HG02610 (cell line): ENCODE results near the gene NTM.

Experiments
- ATAC-seq: cut with Tn5 transposase; IDR thresholded peaks from one replicate; pipeline ENCODE4 v1.9.1; 2021; ENCODE audit warnings: mild to moderate bottlenecking, moderate library complexity; ENCODE audit not compliant: unreplicated experiment

Gene NTM

DNA sequence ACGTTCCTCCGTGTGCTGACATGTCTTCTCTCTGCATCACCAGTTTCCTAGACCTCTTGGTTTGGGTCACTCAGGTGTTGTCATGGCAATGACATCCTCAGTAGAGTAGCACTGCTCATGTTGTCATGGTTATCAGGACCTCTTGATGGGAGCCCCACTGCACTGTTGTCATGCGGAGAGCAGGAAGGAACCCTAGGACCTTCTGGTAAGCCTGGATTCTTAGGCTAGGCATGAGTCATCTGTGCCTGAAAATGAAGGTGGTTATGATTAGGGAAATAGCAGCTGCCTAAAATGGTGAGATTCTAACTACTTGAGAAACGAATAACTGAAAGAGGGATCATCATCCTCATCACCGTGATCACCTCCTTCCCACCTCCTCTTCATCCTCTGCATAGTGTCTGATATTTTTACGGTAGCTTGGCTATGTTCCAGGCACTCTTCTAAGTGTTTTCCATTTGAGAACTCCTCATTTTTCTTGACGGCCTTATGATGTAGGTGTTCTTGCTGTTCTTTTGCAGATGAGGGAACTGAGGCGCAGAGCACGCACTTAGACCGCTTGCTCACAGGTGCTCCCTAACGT is 858.4 kb downstream of the NTM start:
- ATAC-seq, result no peak

DNA sequence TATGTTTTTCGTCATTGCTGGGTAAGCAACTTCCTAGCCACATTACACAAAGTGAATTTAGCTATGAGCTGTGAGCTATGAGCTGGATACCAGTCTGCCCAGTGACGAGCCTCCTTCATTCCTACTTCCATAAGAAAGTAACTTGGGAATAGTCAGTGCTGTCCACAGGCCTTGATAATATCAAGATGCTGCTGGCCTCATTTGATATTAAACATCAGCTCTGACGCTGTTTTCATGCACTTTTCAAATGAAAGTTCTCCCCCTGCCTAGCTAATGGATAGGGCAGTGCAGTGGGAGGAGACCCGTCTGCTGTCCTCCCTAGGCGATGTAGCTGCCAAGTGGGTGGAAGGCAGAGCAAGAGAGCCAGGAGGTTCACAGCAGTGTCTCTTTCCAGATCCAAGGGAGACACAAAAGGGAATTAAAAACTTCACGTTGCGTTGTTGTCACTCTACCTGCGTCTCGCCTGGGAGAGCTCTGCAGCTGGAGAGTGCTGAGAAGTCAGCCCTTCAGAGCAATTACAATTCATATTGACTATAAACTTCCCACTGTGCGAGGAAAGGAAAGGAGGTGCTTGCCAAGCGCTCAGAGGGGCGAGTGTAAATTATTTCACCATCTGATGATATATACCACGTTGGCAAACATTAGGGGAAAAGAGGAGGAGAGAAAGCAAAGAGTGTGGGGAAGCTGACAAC is 861.4 kb downstream of the NTM start:
- no peak for ATAC-seq

DNA sequence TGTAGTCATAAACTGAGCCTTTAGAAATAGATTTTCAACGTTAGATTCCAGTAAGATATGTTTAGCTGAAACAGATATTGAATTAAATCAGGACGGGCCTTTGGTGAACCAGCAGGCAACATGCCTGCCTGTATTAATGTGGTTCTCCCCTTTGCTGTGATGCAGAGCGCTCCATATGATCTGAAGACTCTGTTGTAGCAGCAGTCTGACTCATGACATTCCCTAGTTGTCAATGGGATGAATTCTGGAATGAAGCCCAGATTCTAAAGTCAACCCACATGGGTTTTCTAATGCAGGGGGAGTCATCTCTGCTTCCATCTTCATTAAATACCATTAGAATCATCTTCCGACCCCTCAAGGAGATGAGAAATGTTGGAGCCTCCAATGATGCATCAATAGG is 864.5 kb downstream of the NTM start:
- ATAC-seq, result no peak

DNA sequence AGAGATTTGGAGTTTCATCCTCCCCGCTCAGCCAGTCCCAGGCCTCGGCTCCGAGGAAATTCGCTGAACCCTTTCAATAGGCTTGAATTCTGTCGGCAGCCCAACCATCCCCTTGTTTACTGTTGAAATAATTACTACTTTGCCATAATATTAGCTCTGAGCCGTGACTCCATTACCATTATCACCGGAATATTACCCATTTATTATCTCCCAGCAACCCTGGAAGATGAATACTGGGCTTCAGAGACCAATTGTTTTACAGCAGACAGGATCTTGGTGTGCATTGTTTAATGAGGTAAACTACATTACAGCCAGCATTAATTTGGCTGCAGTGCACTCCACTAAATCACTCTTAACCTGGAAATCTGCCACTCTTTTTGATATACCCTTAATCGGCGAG is 867.4 kb downstream of the NTM start:
- ATAC-seq, result no peak

DNA sequence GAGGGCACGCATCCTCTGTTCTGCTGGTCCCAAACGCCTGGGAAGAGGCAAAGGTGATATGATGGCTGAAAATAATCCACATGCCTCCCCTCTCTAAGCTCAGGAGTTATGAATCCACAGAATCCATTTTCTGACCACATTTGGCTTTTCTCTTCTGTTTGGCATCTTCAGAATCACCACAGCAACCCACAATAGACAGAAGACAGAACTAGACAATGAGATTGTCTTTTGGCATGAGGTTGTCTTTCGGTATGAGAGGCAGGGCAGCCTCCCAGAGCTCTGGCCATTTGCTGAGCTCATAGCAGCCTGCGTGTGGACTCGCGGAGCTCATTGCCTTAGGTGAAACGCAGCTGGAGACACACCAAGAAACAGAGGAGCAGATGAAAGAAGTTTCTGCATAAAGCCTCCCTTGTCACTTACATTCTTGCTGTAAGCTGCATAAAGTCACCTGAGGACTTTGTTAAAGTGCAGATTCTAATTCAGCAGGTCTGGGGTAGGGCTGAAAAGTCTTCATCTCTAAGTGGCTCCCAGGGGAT is 868.0 kb downstream of the NTM start:
- no peak for ATAC-seq

DNA sequence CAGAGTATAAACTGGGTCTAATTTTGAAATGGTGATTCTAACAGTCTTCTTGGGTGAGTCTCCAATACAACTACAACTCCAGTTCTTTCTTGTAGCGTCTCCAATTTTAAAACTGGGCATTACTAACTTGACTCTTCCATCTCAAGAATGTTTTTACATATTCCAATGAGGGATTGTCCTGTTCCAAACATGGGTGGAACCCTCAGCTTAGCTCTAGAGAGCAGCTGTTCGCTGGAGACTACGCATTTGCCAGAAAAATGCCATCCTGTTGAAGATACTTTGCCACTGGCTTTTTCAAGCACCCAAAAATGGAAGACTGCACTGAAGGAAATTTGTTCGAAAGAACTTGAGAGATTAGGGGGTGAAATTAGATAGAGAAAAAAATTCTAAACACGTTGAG is 870.0 kb downstream of the NTM start:
- no peak for ATAC-seq

DNA sequence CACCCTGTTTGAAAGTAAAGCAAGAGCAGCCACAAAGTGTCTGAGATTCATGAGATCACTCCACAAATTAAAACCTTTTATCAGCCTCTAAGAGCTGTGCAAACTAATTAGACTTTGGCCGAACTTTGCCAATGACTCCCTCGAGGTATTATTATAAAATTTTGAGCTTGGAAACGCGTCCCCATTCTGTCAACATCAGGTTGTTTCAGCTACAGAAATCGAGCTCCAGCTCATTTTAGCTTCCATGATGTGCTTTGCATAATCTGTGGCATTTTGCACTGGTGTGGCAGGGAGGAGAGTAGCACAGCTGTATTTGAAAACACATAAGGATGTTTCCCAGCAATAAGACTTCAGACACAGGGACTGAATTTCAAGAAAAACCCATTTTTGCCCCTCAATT is 872.2 kb downstream of the NTM start:
- ATAC-seq, result no peak

DNA sequence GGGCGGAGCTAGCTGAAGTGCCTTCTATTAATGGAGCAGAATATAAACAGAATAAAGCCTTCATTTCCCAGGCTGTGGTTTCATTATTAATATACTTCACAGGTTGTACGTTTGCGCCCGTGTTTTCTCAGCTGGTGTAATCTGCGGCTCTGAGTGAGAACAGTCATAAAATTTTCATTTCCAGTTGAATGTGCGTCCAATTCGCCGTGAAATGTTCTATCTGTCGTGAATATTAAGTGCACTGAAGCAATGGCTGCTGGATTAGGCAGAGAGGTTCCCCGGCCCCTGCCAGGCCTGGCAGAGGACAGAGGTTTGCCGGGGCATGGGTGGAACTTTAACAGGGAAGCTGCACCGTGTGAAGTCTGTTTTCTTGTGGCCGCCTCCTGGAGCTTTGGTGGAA is 874.4 kb downstream of the NTM start:
- no peak for ATAC-seq

DNA sequence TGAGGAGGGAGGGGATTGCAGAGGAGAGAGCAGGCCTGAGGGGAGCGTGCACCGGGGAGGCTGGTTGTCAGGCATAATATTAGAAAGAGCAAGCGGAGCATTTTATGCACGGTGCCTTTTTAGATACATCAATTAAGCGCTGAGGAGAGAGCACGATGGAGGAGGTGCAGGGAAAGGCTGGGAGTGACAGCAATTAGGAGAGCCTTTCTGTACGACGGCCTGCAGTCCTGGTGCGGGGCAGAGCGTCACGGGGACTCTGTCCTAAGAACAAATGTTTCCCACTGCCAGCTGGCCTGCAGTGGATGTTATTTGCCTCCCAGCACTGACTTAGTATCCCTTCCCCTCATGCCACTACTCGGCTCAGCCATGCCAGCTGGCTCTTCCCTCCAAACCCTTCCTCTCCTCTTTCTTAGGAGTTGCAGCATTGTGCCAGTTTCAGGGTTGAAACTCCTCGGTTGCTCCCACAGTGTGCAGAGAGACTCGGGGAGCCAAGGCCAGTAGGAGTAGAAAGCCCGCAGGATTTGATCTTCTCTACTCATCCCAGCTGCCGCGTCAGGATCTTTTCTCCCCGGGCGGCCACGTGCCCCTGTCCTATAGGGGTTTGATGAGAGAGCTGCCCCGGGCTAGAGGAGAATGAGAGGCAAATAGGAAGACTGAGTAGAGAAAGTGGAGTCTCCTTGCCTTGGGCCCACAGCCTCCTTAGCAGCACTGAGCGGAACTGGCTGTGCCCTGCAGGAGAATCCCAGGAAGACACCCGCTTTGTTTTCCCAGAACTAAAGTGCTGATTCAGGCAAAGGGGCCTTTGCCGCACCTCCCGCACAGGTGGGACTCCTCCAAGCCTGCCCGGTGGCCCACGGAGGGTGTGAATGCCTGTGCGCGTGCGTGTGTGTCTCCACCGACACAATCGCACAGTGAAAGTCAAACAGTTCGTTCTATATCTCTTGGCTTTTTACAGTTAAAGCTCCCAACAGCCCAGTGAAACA is 875.3 kb downstream of the NTM start:
- no peak for ATAC-seq

DNA sequence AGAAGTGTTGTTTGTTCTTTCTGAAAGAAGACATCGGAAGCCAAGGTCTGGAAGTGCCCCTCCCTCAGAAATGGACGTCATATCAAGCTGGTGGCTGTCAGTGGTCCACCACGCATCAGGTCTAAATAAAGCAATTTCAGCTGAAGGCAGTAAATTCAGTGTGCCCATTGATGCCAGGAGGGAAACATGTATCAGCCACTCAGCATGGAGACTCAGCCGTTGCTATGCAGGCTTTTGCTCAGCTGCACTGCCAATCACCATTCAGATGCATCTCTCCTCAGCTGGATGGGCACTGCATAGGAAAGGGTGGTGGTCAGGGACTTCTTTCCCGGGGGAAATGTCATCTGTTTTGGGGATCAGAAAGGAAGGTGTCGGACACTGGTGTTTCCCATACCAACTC is 878.2 kb downstream of the NTM start:
- ATAC-seq, result no peak

DNA sequence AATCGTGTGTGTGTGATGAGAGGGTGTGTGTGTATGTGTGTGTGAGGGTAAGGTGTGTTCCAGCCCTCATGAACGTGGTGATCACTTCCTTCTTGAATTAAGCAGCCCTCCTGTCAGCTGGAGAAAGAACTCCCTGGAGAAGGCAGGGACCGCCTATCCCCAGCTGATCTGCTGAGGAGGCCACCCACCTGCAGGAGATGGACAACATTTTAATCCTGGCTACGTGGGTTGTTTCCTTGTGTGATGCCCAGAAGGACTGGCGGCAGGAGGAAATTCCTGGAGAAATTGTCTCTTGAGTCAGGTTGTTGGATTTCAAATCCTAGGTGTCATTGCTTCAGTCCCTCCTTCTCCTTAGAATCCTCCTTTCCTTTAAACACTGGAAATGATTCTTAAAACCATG is 878.8 kb downstream of the NTM start:
- no peak for ATAC-seq

DNA sequence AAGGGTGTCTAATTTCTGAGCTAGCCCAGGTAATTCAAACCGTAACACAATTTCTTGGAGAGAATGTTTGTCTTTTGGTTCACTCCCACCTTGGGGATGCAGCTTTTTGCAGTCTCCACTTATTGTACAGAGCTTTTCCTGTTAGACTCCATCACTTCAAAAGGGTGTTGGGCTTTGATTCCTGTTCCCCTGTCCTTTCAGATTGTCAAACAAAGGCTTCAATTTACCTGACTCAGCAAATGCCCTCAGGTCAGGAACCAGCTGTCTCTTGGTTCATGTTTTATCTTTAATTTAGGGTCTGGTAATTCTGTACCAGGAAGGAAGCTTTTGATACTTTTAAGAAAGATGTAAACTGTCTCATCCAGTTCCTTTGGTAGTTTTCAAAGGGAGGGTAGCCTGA is 880.6 kb downstream of the NTM start:
- ATAC-seq, result no peak

DNA sequence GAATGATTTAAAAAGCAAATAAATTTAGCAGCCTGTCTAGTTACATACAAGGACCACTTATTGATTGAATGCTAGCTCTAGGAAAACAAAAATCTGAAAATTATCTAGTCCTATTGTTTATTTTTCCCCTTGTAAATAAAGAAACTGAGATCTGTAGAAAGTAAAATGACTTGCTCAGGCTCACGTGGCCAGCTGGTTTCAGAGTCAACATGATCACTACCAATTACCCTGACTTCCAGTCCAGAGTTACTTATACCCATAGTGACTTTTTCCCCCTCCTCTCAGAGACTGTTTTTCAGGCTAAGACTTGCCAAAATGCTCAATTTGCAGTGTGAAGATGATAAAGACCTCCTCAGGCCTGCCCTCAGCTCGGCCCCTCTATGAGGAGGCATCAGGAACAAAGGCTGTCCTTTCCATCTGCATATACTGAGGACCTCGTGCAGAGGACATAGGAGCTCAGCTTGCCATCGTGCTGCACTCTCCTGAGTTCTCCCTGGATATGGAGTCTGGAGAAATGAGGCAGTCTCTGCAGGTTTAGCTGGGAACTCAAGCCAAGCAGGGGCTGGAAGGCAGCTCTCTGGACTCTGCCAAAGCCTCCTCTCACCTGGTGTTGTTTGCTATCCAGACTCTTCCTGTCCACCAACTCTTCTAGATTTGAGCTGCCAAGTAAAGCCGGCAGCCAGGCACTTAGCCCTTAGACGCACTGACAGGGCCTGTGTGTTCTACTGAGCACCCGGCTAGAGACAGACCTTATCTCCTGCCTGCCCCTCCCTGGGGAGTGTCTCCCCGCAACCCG is 883.3 kb downstream of the NTM start:
- no peak for ATAC-seq

DNA sequence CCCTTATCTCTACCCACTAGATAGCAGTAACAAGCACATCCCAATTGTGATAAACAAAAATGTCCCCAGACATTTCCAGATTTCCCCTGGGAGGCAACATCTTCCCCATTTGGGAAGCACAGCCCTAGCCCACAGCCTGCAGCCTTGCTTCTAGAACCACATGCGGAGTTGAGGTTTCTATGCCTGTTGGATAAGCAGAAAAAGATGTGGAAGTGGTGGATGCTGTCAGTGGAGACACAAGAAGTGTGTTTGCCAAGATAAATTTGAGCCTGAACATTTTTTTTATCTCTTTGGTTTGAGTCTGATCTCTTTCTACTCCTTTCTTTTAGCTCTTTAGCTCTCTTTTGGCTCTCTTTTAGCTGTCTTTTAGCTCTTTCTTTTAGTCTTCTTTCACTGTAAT is 884.5 kb downstream of the NTM start:
- no peak for ATAC-seq

DNA sequence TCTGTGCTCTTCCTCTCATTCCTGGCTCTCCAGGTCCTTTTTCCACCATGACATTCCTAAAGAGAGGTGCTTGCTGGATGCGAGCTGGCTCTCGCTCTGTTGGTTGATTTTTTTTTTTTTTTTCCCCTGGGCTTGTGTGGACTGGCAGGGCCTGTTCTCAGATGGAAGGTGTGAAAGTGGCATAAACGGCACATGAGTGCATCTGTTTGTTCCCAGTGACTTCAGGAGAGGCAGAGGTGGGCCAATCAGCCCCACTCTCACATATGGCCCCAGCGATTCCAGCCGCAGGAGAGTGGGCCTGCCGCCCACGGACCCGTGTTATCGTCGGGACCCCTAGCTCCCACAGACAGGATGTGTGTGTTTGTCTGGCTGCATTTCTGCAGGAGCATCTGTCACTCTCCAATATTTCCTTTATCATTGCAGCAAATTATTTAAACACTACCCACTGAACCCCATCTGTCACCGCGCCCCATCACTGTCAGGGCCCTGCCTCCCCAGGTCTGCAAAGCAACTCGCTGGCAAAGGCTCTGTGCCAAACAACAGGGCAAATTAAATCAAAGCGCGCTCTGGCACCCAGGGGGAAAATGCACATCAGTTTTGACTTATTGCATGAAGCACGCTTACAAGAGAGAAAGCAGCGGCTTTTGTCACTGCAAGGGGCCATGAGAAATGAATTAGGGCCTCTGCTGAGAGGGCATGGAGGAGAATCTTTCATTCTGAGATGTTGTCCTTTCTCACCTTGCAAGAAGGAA is 886.3 kb downstream of the NTM start:
- no peak for ATAC-seq

DNA sequence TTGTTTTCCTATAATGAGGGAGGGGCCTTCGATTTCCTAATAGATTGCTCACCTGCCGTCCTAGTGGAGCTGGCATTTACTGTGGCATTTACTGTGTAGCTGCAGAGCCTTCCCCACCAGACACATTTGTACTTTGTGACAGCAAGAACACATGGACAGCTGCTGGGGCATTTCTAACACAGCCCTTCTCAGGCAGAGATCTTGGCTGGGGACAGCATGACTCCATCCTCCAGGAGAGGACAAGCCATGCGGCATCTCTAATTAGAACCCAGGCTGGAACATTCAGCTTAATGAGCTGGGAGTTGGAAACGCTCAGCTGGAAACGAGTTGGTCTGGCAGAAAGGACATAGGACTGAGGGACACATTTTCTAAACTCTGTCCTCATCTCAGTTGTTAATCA is 887.5 kb downstream of the NTM start:
- no peak for ATAC-seq

DNA sequence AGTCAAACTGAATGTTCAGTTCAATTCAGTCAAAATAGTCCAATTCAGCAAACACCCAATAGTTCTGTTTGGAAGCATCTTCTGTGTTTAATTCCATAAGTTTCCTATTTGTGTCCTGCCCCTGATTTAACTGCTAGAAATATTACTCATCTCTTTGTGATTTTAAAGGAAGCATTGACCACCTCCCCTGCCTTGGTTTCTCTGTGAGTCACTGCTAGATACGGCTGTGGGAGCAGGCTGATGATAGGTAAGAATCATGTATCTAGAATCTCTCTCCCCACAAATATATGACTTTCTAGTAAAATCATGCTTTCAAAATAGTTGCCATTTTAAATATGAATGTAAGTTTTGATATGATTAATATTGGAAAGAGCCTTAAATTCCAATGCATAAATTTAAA is 888.5 kb downstream of the NTM start:
- ATAC-seq, result no peak

DNA sequence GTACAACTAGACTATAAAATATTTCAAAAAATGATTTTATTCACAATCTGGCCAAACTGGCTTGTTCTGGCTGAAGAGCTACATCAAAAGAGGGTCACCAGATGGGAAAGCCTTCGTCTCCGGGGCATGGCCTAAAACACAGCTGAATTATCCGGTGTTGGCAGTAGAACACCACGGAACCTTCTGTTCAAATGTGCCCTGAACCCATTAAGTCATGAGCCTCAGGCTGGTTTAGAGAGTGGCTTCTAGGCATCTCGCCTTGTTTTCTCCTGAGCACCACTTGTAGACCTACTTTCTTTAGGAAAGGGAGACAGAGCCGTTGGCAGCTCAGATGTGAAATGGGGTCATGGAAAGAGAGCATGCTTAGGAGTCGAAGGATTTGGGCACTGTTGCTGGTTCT is 890.2 kb downstream of the NTM start:
- no peak for ATAC-seq

DNA sequence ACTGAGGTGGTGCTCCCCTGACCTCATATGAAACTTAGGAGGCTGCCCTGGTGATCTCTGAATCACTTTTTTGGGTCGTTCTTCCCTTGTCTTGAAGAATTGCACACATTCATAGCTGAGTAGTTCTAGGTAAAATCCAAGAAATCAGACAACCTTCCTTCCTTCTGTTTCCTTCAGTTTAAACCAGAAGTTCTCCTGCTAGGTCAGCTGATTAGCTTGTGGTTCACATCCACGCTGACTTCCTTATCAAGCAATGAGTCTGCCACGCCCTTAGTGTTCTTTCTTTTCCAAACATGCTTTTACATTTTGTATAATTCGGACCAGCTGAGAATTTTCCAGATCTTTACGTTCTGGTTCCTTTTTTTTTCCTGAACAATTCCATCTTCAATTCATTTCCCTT is 892.8 kb downstream of the NTM start:
- ATAC-seq, result no peak

DNA sequence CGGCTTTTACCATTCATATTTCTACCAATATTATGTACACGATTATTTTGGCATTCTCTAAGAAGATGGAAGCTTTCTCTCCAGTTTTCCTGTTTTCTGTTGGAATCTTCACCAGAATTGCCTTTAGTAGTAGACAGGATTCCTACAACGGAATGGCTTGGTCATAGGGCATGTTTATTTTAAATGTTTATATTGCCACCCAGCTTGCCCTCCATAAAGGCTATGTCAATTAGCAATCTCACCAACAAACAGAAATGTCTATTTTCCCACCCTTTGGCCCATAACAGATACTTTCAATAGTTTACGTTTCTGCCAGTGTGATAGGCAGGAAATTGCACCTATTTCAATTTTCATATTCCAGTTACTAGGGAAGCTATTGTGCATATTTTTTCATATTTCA is 893.5 kb downstream of the NTM start:
- no peak for ATAC-seq
